PFSK-1 (cell line): Measurements from ENCODE around the gene MINAR1.

ENCODE experiments used
- POLR2AphosphoS5 ChIP-seq: IDR thresholded peaks from 2 replicates; pipeline ENCODE4 v1.6.1; 2012; ENCODE audit warnings: low read depth, mild to moderate bottlenecking, control low read depth, low read length, moderate library complexity
- SIN3A ChIP-seq: IDR thresholded peaks from 2 replicates; pipeline ENCODE4 v1.6.1; 2012; ENCODE audit warnings: mild to moderate bottlenecking, low read length, moderate library complexity, borderline replicate concordance; ENCODE audit not compliant: insufficient read depth
- TF ChIP-seq, protein P1 (sequence below), 2 experiments: IDR thresholded peaks; 2 replicates each; pipeline versions ENCODE4 v1.6.1 to v1.8.0; 2011 to 2012; ENCODE audit warnings: low read depth in 2 of 2, low read length in 2 of 2, control low read depth in 1 of 2, inconsistent platforms in 1 of 2, mild to moderate bottlenecking in 1 of 2, moderate library complexity in 1 of 2; ENCODE audit not compliant: insufficient read depth in 1 of 2

DNA sequence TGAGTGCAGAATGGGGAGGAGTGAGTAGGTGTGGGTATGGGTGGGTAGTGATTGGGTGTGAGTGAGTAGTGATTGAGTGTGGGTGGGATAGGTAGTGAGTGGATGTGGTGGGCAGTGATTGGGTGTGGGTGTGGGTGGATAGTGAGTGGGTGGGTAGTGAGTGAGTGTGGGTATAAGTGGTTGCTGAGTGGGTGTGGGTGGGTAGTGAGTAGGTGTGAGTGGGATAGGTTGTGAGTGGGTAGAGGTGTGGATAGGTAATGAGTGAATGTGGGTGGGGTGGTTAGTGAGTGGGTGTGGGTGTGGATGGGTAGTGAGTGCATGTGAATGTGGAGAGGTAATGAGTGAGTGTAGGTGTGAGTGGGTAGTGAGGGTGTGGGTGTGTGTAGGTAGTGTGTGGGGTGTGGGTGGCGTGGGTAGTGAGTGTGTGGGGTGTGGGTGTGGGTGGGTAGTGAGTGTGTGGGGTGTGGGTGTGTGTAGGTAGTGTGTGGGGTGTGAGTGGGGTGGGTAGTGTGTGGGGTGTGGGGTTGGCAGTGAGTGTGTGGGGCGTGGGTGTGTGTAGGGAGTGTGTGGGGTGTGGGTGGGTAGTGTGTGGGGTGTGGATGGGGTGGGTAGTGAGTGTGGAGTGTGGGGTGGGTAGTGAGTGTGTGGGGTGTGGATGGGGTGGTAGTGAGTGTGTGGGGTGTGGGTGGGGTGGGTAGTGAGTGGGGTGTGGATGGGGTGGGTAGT lies 5.3 kb downstream of the MINAR1 start:
- no peak for TF ChIP-seq POLR2AphosphoS5
- TF ChIP-seq SIN3A: no peak
- TF ChIP-seq, protein P1, sequence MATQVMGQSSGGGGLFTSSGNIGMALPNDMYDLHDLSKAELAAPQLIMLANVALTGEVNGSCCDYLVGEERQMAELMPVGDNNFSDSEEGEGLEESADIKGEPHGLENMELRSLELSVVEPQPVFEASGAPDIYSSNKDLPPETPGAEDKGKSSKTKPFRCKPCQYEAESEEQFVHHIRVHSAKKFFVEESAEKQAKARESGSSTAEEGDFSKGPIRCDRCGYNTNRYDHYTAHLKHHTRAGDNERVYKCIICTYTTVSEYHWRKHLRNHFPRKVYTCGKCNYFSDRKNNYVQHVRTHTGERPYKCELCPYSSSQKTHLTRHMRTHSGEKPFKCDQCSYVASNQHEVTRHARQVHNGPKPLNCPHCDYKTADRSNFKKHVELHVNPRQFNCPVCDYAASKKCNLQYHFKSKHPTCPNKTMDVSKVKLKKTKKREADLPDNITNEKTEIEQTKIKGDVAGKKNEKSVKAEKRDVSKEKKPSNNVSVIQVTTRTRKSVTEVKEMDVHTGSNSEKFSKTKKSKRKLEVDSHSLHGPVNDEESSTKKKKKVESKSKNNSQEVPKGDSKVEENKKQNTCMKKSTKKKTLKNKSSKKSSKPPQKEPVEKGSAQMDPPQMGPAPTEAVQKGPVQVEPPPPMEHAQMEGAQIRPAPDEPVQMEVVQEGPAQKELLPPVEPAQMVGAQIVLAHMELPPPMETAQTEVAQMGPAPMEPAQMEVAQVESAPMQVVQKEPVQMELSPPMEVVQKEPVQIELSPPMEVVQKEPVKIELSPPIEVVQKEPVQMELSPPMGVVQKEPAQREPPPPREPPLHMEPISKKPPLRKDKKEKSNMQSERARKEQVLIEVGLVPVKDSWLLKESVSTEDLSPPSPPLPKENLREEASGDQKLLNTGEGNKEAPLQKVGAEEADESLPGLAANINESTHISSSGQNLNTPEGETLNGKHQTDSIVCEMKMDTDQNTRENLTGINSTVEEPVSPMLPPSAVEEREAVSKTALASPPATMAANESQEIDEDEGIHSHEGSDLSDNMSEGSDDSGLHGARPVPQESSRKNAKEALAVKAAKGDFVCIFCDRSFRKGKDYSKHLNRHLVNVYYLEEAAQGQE (IDR thresholded peaks at IDR 0.05; ENCODE audit: insufficient read depth in 1 of 2, low read depth in 2 of 2, low read length in 2 of 2): no peak
